ENCODE results near the gene PITX1.

- no peak for TF ChIP-seq CTCF (IDR thresholded peaks at IDR 0.05)
- no peak for TF ChIP-seq EZH2 (IDR thresholded peaks at IDR 0.05; ENCODE audit: borderline replicate concordance, insufficient read depth, low read depth, low read length, poor library complexity, severe bottlenecking)
Observed at GRCh38 chr5:135013445-135013844, 20.6 kb downstream of the PITX1 start.
